Loucy (cell line): ENCODE measurements around the gene ATP2A2.

Source experiments
- EZH2phosphoT487 ChIP-seq: fragments of 200-600 bp; IDR thresholded peaks from 2 replicates; pipeline ENCODE4 v1.6.1; 2018; ENCODE audit warnings: antibody characterized with exemption, mild to moderate bottlenecking, moderate library complexity, borderline replicate concordance
- TF ChIP-seq, protein P1 (sequence below): fragments of 200-600 bp; sonication (generic); conservative IDR thresholded peaks from 2 replicates; pipeline ENCODE4 v1.5.1; 2014; ENCODE audit warnings: mild to moderate bottlenecking, antibody characterized with exemption, low read length

DNA sequence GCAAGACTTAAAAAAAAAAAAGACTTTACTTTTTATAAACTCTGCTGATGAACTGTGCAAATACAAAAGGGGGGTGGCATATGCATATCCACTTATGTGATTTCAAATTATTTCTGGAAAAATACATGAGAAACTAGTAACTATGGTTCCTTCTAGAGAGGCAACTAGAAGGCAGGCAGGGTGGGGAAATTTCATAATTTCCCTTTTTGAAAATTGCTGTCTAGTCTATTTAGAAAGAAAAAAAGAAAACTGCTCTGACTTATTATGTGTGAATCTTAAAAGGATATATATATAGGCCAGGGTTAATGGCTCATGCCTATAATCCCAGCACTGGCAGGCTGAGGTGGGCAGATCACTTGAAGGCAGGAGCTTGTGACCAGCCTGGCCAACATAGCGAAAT lies 80.2 kb downstream of the ATP2A2 start:
- TF ChIP-seq, protein P1, sequence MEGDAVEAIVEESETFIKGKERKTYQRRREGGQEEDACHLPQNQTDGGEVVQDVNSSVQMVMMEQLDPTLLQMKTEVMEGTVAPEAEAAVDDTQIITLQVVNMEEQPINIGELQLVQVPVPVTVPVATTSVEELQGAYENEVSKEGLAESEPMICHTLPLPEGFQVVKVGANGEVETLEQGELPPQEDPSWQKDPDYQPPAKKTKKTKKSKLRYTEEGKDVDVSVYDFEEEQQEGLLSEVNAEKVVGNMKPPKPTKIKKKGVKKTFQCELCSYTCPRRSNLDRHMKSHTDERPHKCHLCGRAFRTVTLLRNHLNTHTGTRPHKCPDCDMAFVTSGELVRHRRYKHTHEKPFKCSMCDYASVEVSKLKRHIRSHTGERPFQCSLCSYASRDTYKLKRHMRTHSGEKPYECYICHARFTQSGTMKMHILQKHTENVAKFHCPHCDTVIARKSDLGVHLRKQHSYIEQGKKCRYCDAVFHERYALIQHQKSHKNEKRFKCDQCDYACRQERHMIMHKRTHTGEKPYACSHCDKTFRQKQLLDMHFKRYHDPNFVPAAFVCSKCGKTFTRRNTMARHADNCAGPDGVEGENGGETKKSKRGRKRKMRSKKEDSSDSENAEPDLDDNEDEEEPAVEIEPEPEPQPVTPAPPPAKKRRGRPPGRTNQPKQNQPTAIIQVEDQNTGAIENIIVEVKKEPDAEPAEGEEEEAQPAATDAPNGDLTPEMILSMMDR: no peak
- TF ChIP-seq EZH2phosphoT487: no peak
